Measurements from ENCODE around the gene HYI.
"Not testable (repeated sequence)": the region's sequence is repeated elsewhere in the genome, so short reads cannot be mapped to it uniquely, and the experiment has no call there.

The HYI gene

GRCh38 chr1:43426221-43426620, 27.5 kb downstream of the HYI start:
- no peak for DNase-seq

GRCh38 chr1:43425045-43425444, 28.7 kb downstream of the HYI start:
- DNase-seq: no peak

- DNase-seq: peak in 1 of 5 donors; percentile 17
Observed at GRCh38 chr1:43423672-43424550, 29.8 kb downstream of the HYI start.

GRCh38 chr1:43422995-43423671, 30.6 kb downstream of the HYI start:
- no peak for DNase-seq

GRCh38 chr1:43421976-43422750, 31.6 kb downstream of the HYI start:
- no peak for DNase-seq

- no peak for DNase-seq
Observed at GRCh38 chr1:43421396-43421795, 32.3 kb downstream of the HYI start.

GRCh38 chr1:43420874-43421273, 32.9 kb downstream of the HYI start:
- no peak for DNase-seq

- DNase-seq: no peak
Observed at GRCh38 chr1:43419627-43420425, 33.9 kb downstream of the HYI start.

GRCh38 chr1:43418858-43419257, 34.9 kb downstream of the HYI start:
- DNase-seq: no peak

GRCh38 chr1:43415901-43416300, 37.8 kb downstream of the HYI start:
- no peak for DNase-seq

- DNase-seq: peak; percentile 27 to 64 (median 47)
Observed at GRCh38 chr1:43414634-43415223, 39.0 kb downstream of the HYI start.

- DNase-seq: not testable (repeated sequence)
Observed at GRCh38 chr1:43413426-43413825, 40.3 kb downstream of the HYI start.

- no peak for DNase-seq
Observed at GRCh38 chr1:43410571-43410970, 43.2 kb downstream of the HYI start.

GRCh38 chr1:43405876-43406234, 47.9 kb downstream of the HYI start:
- no peak for DNase-seq

- no peak for DNase-seq
Observed at GRCh38 chr1:43405219-43405875, 48.4 kb downstream of the HYI start.

GRCh38 chr1:43404353-43404752, 49.4 kb downstream of the HYI start:
- no peak for DNase-seq

GRCh38 chr1:43402089-43402865, 51.5 kb downstream of the HYI start:
- DNase-seq: no peak

Data from T-helper 1 cell (primary cell).